DOHH2 (cell line): Measurements from ENCODE around the gene CTAGE8.
"Not testable (repeated sequence)": the region's sequence is repeated elsewhere in the genome, so short reads cannot be mapped to it uniquely, and the experiment has no call there.

Experiments
- CTCF ChIP-seq: fragments of 200-600 bp; sonication (generic); IDR thresholded peaks from one replicate; pipeline ENCODE4 v1.5.1; 2014; ENCODE audit warnings: antibody characterized with exemption, mild to moderate bottlenecking, low read depth, low read length; ENCODE audit not compliant: poor library complexity, severe bottlenecking
- EZH2phosphoT487 ChIP-seq: fragments of 200-600 bp; sonication (generic); IDR thresholded peaks from 2 replicates; pipeline ENCODE4 v1.6.1; 2017; ENCODE audit warnings: borderline replicate concordance, mild to moderate bottlenecking, antibody characterized with exemption, low read length, moderate library complexity, mixed read lengths

- TF ChIP-seq CTCF, EZH2phosphoT487: not testable (repeated sequence)
These were observed 40.3 kb downstream of the CTAGE8 start for GRCh38 chr7:144228810-144229209.
